Astrocyte (in vitro differentiated cells and primary cell): ENCODE data around the gene PLXNB2.

Experiments
- CTCF ChIP-seq: IDR thresholded peaks from 2 replicates; pipeline ENCODE4 v1.5.1; 2011; ENCODE audit warnings: low read depth, mild to moderate bottlenecking, inconsistent platforms, low read length, moderate library complexity; ENCODE audit not compliant: insufficient read depth
- EZH2 ChIP-seq: IDR thresholded peaks from 2 replicates; pipeline ENCODE4 v1.6.1; 2012; ENCODE audit warnings: mild to moderate bottlenecking, low read length, inconsistent platforms; ENCODE audit not compliant: insufficient read depth

GRCh38 chr22:50299785-50300619 is 7.4 kb downstream of the PLXNB2 start:
- TF ChIP-seq EZH2 = no peak
- no peak for TF ChIP-seq CTCF
